ENCODE measurements around the gene C2orf78.

C2orf78 gene

DNA sequence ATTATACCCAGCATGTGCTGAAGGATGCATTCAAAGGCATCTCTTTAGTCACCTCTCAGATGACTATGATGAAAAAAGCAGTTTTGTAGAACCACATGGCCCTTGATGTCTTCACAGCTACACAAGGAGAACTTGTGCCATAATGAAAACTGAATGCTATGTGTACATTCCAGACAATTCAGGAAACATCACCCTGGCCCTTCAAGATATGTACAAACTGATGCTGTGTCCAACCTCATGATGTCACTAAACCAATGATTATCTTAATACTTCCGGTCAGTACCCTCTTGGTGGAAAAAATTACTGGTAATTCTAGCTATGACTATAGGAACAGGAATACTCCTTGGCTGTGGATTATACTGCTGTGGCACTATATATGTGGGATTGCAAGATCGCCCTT lies 24.1 kb upstream of the C2orf78 start:
- TF ChIP-seq, protein P1, sequence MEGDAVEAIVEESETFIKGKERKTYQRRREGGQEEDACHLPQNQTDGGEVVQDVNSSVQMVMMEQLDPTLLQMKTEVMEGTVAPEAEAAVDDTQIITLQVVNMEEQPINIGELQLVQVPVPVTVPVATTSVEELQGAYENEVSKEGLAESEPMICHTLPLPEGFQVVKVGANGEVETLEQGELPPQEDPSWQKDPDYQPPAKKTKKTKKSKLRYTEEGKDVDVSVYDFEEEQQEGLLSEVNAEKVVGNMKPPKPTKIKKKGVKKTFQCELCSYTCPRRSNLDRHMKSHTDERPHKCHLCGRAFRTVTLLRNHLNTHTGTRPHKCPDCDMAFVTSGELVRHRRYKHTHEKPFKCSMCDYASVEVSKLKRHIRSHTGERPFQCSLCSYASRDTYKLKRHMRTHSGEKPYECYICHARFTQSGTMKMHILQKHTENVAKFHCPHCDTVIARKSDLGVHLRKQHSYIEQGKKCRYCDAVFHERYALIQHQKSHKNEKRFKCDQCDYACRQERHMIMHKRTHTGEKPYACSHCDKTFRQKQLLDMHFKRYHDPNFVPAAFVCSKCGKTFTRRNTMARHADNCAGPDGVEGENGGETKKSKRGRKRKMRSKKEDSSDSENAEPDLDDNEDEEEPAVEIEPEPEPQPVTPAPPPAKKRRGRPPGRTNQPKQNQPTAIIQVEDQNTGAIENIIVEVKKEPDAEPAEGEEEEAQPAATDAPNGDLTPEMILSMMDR (conservative IDR thresholded peaks at IDR 0.05; ENCODE audit: low read length), result no peak
- no peak for TF ChIP-seq EZH2phosphoT487 (IDR thresholded peaks at IDR 0.05; ENCODE audit: borderline replicate concordance)
- Histone ChIP-seq H3K9me3 (ENCODE audit: insufficient read depth, low read depth, low read length) (no peaks in the 10 kb centered on the region), H3K9me2 (replicated peaks; ENCODE audit: low read depth, low read length) (no peaks in the 10 kb centered on the region), H3K36me3 (ENCODE audit: insufficient read depth, low read length) (peaks cover 68% of the 10 kb centered on the region; the same call in 1 of the 2 replicates), H3F3A (ENCODE audit: low read depth) (no peaks in the 10 kb centered on the region), H3K4me3 (ENCODE audit: low read length, poor library complexity, severe bottlenecking) (no peak overlapping the region), H2AFZ (ENCODE audit: low read length) (no peak overlapping the region), H3K4me1 (ENCODE audit: insufficient read depth, low read length, poor library complexity, severe bottlenecking) (no peaks in the 10 kb centered on the region), H3K79me2 (ENCODE audit: insufficient read depth, low read length) (no peaks in the 10 kb centered on the region), H4K20me1 (ENCODE audit: insufficient read depth, low read length, poor library complexity, severe bottlenecking) (no peaks in the 10 kb centered on the region), H3K4me2 (ENCODE audit: low read depth, low read length, poor library complexity, severe bottlenecking) (no peak overlapping the region), H3K9ac (ENCODE audit: low read depth, low read length, poor library complexity, severe bottlenecking) (no peak overlapping the region), H3K27me3 (ENCODE audit: insufficient read depth, low read length, poor library complexity, severe bottlenecking) (no peaks in the 10 kb centered on the region)

DNA sequence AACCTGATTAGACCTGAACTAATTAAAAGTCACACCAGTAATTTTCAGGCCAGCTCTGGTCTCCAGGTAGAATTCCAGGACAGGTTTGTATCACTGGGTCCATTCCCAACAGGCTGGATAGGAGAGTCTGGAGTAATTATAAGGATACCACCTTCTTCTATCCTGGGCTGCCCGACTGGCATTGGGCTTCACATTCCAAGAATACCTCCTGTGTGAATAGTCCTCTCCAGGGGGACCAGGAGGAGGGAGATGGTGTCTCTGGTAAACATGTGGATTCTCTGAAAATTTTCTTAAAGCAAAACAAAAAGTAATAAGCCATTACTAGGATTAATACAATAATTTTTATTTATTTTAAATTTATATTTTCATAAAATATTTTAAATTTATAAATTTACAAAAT lies 21.4 kb upstream of the C2orf78 start:
- Histone ChIP-seq H3K4me1 (ENCODE audit: insufficient read depth, low read length, poor library complexity, severe bottlenecking) (no peaks in the 10 kb centered on the region), H3K36me3 (ENCODE audit: insufficient read depth, low read length) (peaks cover 76% of the 10 kb centered on the region)

DNA sequence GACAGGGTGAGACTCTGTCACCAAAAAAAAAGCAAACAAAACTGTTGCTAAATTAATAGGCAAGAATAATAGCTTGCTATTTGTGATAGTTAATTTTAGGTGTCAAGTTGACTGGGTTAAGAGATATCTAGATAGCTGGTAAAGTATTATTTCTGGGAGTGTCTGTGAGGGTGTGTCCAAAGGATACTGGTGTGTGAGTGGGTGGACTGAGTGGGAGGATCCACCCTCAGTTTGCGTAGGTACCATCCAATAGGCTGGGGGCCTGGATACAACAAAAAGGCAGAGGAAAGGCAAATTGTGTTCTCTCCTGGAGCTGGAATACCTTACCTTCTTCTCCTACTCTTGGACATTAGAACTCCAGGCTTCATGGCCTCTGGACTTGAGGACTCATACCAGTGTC lies 19.0 kb upstream of the C2orf78 start:
- Histone ChIP-seq H3K4me2 (ENCODE audit: low read depth, low read length, poor library complexity, severe bottlenecking) (no peak overlapping the region), H3K9me2 (replicated peaks; ENCODE audit: low read depth, low read length) (no peaks in the 10 kb centered on the region), H3K36me3 (ENCODE audit: insufficient read depth, low read length) (peaks cover 90% of the 10 kb centered on the region), H3K79me2 (ENCODE audit: insufficient read depth, low read length) (peaks cover 6% of the 10 kb centered on the region; the same call in 1 of the 2 replicates), H3K9me3 (ENCODE audit: insufficient read depth, low read depth, low read length) (no peaks in the 10 kb centered on the region), H3F3A (ENCODE audit: low read depth) (no peaks in the 10 kb centered on the region), H3K4me3 (ENCODE audit: low read length, poor library complexity, severe bottlenecking) (no peak overlapping the region), H2AFZ (ENCODE audit: low read length) (no peak overlapping the region), H4K20me1 (ENCODE audit: insufficient read depth, low read length, poor library complexity, severe bottlenecking) (no peaks in the 10 kb centered on the region), H3K27me3 (ENCODE audit: insufficient read depth, low read length, poor library complexity, severe bottlenecking) (no peaks in the 10 kb centered on the region), H3K4me1 (ENCODE audit: insufficient read depth, low read length, poor library complexity, severe bottlenecking) (no peaks in the 10 kb centered on the region), H3K9ac (ENCODE audit: low read depth, low read length, poor library complexity, severe bottlenecking) (no peak overlapping the region)
- TF ChIP-seq, protein P1 (conservative IDR thresholded peaks at IDR 0.05; ENCODE audit: low read length), result no peak
- no peak for TF ChIP-seq EZH2phosphoT487 (IDR thresholded peaks at IDR 0.05; ENCODE audit: borderline replicate concordance)

More for the DNA sequence above, 21.4 kb upstream of the C2orf78 start:
- H3F3A ChIP-seq (ENCODE audit: low read depth), result no peaks in the 10 kb centered on the region
- H4K20me1 ChIP-seq (ENCODE audit: insufficient read depth, low read length, poor library complexity, severe bottlenecking), result no peaks in the 10 kb centered on the region
- no peak overlapping the region for H3K9ac ChIP-seq (ENCODE audit: low read depth, low read length, poor library complexity, severe bottlenecking)
- no peaks in the 10 kb centered on the region for H3K9me2 ChIP-seq (replicated peaks; ENCODE audit: low read depth, low read length)
- no peaks in the 10 kb centered on the region for H3K9me3 ChIP-seq (ENCODE audit: insufficient read depth, low read depth, low read length)
- H3K27me3 ChIP-seq (ENCODE audit: insufficient read depth, low read length, poor library complexity, severe bottlenecking), result no peaks in the 10 kb centered on the region
- TF ChIP-seq EZH2phosphoT487 (IDR thresholded peaks at IDR 0.05; ENCODE audit: borderline replicate concordance), result no peak
- TF ChIP-seq, protein P1 (conservative IDR thresholded peaks at IDR 0.05; ENCODE audit: low read length), result no peak
- H2AFZ ChIP-seq (ENCODE audit: low read length), result no peak overlapping the region
- no peaks in the 10 kb centered on the region for H3K79me2 ChIP-seq (ENCODE audit: insufficient read depth, low read length)
- no peak overlapping the region for H3K4me3 ChIP-seq (ENCODE audit: low read length, poor library complexity, severe bottlenecking)
- no peak overlapping the region for H3K4me2 ChIP-seq (ENCODE audit: low read depth, low read length, poor library complexity, severe bottlenecking)

Data from Loucy (cell line).